ENCODE data around the gene VPS13C. TPM values are rescaled to one million over a fixed set of nuclear protein-coding genes. Genes with fewer than 3 reads are reported as not detected.

Gene VPS13C
- polyA plus RNA-seq, 1 experiment, result 6.0 TPM

DNA sequence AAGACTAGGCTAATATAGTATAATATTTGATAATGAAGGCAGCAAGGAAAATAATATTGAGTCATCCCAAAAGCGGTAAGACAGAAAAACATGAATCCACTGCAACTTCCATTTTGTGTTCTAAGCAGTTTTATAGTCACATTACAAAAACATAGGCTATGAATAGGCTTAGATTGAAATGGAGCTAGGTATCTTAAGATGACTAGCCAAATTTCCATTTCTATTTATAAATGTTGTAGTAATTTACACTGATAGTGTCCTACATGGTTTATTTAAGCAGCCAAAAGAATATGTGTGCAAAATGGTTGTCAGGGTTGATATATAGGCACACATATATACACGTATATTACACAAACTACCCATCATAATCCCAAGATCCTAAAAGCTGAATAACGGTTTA is 82.0 kb downstream of the VPS13C start:
- no peaks in the 10 kb centered on the region for H3K27me3 ChIP-seq (ENCODE audit: control insufficient read depth, insufficient read depth, low read length)
- H3K4me3 ChIP-seq (ENCODE audit: low read depth, low read length), result no peak overlapping the region
- CTCF ChIA-PET, result no interaction called here

DNA sequence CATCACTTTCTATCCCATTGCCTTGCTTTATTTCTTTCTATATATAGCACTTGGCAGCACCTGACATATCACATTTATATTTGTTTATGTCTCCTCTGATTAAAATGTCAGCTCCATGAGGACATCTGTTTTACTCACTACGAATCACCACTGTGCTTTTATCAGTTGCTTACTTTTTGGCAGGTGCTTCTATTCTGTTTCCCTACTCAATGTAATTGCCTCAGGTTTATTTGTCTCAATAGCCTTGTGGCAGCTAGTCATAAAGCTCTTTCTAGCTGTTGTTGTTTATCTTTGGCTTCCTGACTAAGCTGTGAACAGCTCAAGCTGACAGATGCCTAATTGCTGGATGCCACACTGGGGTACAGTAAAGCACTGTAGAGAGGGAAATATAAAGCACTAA is 85.5 kb downstream of the VPS13C start:
- TF ChIP-seq, protein P1, sequence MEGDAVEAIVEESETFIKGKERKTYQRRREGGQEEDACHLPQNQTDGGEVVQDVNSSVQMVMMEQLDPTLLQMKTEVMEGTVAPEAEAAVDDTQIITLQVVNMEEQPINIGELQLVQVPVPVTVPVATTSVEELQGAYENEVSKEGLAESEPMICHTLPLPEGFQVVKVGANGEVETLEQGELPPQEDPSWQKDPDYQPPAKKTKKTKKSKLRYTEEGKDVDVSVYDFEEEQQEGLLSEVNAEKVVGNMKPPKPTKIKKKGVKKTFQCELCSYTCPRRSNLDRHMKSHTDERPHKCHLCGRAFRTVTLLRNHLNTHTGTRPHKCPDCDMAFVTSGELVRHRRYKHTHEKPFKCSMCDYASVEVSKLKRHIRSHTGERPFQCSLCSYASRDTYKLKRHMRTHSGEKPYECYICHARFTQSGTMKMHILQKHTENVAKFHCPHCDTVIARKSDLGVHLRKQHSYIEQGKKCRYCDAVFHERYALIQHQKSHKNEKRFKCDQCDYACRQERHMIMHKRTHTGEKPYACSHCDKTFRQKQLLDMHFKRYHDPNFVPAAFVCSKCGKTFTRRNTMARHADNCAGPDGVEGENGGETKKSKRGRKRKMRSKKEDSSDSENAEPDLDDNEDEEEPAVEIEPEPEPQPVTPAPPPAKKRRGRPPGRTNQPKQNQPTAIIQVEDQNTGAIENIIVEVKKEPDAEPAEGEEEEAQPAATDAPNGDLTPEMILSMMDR (IDR thresholded peaks at IDR 0.05; ENCODE audit: insufficient read depth, low read depth, low read length), result no peak
- CTCF ChIA-PET, result no interaction called here
- no peak for DNase-seq (ENCODE audit: low read depth)
- POLR2A ChIA-PET, result no interaction called here
- H3K4me3 ChIP-seq (ENCODE audit: low read depth, low read length), result no peak overlapping the region
- peaks cover 5% of the 10 kb centered on the region for H3K36me3 ChIP-seq (ENCODE audit: control insufficient read depth, insufficient read depth, low read length)
- no peaks in the 10 kb centered on the region for H3K27me3 ChIP-seq (ENCODE audit: control insufficient read depth, insufficient read depth, low read length)

More for the DNA sequence above, 82.0 kb downstream of the VPS13C start:
- no peak for DNase-seq (ENCODE audit: low read depth)
- TF ChIP-seq, protein P1 (IDR thresholded peaks at IDR 0.05; ENCODE audit: insufficient read depth, low read depth, low read length), result no peak
- POLR2A ChIA-PET, result no interaction called here
- 0 out of 2 replicates have a peak, but pooled peaks cover 1% of the 10 kb centered on the region for H3K36me3 ChIP-seq (ENCODE audit: control insufficient read depth, insufficient read depth, low read length)

DNA sequence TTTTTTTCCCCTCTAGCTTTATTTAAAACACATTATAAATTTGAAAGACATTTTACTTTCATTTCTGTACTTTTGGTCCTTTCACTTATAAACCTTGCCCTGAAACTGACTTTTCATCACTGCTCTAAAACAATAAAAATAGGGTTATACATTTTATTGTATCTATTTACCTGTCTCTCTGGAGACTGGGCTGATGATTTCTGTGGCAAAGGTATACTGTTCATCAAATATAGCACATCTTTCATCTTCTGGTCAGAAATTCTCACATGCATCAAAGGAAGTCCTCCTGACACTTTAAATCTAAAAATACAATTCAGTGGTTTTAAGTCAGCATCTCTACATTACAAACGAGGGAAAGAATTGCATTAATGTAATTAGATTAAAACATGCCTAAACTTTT is 86.1 kb downstream of the VPS13C start:
- no peaks in the 10 kb centered on the region for H3K27me3 ChIP-seq (ENCODE audit: control insufficient read depth, insufficient read depth, low read length)
- POLR2A ChIA-PET, result no interaction called here
- H3K4me3 ChIP-seq (ENCODE audit: low read depth, low read length), result no peak overlapping the region
- TF ChIP-seq, protein P1 (IDR thresholded peaks at IDR 0.05; ENCODE audit: insufficient read depth, low read depth, low read length), result no peak
- CTCF ChIA-PET, result interaction anchor here (1.1 kb wide), 1 partner anchor 98 kb away, joined by 3 read pairs; no protein-coding TSS in a partner anchor
- peaks cover 5% of the 10 kb centered on the region for H3K36me3 ChIP-seq (ENCODE audit: control insufficient read depth, insufficient read depth, low read length)
- no peak for DNase-seq (ENCODE audit: low read depth)

DNA sequence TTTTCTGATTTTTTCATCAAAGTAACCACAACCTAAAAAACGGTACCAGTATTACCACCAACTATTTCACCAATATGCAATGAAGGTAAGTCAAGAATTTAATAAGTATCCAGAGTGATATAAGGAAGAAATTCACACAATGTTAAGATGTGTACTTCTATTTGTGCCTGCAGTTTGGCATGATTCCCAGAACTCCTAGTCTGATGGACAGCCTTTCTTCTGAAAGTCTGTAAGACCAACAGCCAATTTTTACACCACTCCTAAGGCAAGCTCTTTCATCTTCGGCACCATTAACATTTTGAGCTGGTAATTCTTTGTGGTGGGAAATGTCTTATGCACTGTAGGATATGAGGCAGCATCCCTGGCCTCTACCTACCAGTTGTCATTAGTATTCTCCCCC is 108.3 kb downstream of the VPS13C start:
- H3K4me3 ChIP-seq (ENCODE audit: low read depth, low read length), result no peak overlapping the region
- DNase-seq (ENCODE audit: low read depth), result no peak
- H3K36me3 ChIP-seq (ENCODE audit: control insufficient read depth, insufficient read depth, low read length), result no peaks in the 10 kb centered on the region
- TF ChIP-seq, protein P1 (IDR thresholded peaks at IDR 0.05; ENCODE audit: insufficient read depth, low read depth, low read length), result no peak
- ChIA-PET POLR2A (no interaction called here), CTCF (no interaction called here)
- H3K27me3 ChIP-seq (ENCODE audit: control insufficient read depth, insufficient read depth, low read length), result no peaks in the 10 kb centered on the region

DNA sequence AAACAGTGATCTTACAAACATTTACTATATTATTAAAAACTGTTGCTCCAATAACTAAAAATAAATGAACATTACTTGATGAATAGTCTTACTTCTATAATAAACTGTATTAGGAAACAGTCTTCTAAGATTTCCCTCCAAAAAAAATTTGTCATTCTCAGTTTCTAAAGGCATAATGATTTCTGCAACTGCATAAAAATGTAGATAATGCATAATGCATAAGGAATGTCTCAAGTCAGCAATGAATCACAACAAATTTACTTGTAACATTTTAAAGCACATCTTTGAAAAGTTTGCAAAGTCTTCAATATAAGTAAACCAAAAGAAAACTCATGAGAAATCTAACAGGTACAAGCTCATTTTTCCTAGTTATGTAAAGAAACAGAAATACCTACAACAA is 113.5 kb downstream of the VPS13C start:
- CTCF ChIA-PET, result no interaction called here
- TF ChIP-seq, protein P1 (IDR thresholded peaks at IDR 0.05; ENCODE audit: insufficient read depth, low read depth, low read length), result no peak
- H3K4me3 ChIP-seq (ENCODE audit: low read depth, low read length), result no peak overlapping the region
- POLR2A ChIA-PET, result no interaction called here
- H3K36me3 ChIP-seq (ENCODE audit: control insufficient read depth, insufficient read depth, low read length), result no peaks in the 10 kb centered on the region
- peak; percentile 4 for DNase-seq (ENCODE audit: low read depth)
- no peaks in the 10 kb centered on the region for H3K27me3 ChIP-seq (ENCODE audit: control insufficient read depth, insufficient read depth, low read length)

All from BJ (cell line).